Epithelial cell of esophagus (primary cell): Measurements from ENCODE around the gene ARHGAP33.

Experiments used
- DNase-seq: peaks from one replicate; pipeline ENCODE4 v3.0.0; 2010; ENCODE audit warnings: low read depth
- H3K4me3 ChIP-seq: 2 replicates; pipeline ENCODE4 v1.5.1; 2011; ENCODE audit warnings: mild to moderate bottlenecking, low read length, control low read depth
- CTCF ChIP-seq: IDR thresholded peaks from 2 replicates; pipeline ENCODE4 v1.5.1; 2011; ENCODE audit warnings: low read depth, mild to moderate bottlenecking, low read length, control low read depth, inconsistent platforms; ENCODE audit not compliant: insufficient read depth; ENCODE audit errors: missing control alignments

ARHGAP33 gene

GRCh38 chr19:35773020-35773806 is 2.2 kb upstream of the ARHGAP33 start:
- DNase-seq = peak; percentile 80
- TF ChIP-seq CTCF = no peak
- H3K4me3 ChIP-seq = no peak overlapping the region

GRCh38 chr19:35774274-35775045 is 904 bp upstream of the ARHGAP33 start:
- no peak for DNase-seq
- no peak overlapping the region for H3K4me3 ChIP-seq
- TF ChIP-seq CTCF = no peak

- TF ChIP-seq CTCF = no peak
- DNase-seq = no peak
- peak overlapping the region; percentile 40 for H3K4me3 ChIP-seq
Measured at GRCh38 chr19:35775046-35775297, 392 bp upstream of the ARHGAP33 start.

GRCh38 chr19:35776102-35776788 is 881 bp downstream of the ARHGAP33 start:
- DNase-seq = no peak

GRCh38 chr19:35777086-35777841 is 1.9 kb downstream of the ARHGAP33 start:
- no peak for TF ChIP-seq CTCF
- H3K4me3 ChIP-seq = no peak overlapping the region
- DNase-seq = no peak

More at GRCh38 chr19:35776102-35776788, 881 bp downstream of the ARHGAP33 start:
- peak overlapping the region; percentile 40 for H3K4me3 ChIP-seq
- TF ChIP-seq CTCF = no peak

- no peak for DNase-seq
- no peak overlapping the region for H3K4me3 ChIP-seq
- TF ChIP-seq CTCF = no peak
Measured at GRCh38 chr19:35777961-35778360, 2.6 kb downstream of the ARHGAP33 start.
